DMS79 treated with DMSO at 0.1 percent for 48 hours (cell line): ENCODE data around the gene CCR5.
"Not testable (repeated sequence)": the region's sequence is repeated elsewhere in the genome, so short reads cannot be mapped to it uniquely, and the experiment has no call there.

ENCODE experiments used
- DNase-seq: peaks from one replicate; lab custom pipeline; 2025; lab: John Stamatoyannopoulos, UW

Gene CCR5

GRCh38 chr3:46370839-46371518 lies at the start of gene CCR5:
CCR5 (plus strand) TSS chr3:46370946; CDS start chr3:46372903, 1,957 bp downstream.
- no peak for DNase-seq

GRCh38 chr3:46321461-46322104 lies 49.2 kb upstream of the CCR5 start:
- no peak for DNase-seq

- DNase-seq, result no peak
These were observed 46.7 kb upstream of the CCR5 start for GRCh38 chr3:46324036-46324435.

- DNase-seq, result no peak
These were observed 45.0 kb upstream of the CCR5 start for GRCh38 chr3:46325645-46326300.

- DNase-seq, result not testable (repeated sequence)
These were observed 40.1 kb upstream of the CCR5 start for GRCh38 chr3:46330676-46331075.

GRCh38 chr3:46334741-46335478 lies 35.8 kb upstream of the CCR5 start:
- no peak for DNase-seq

- DNase-seq, result no peak
These were observed 35.2 kb upstream of the CCR5 start for GRCh38 chr3:46335541-46335940.

GRCh38 chr3:46337911-46338310 lies 32.8 kb upstream of the CCR5 start:
- no peak for DNase-seq

GRCh38 chr3:46338840-46339239 lies 31.9 kb upstream of the CCR5 start:
- no peak for DNase-seq

GRCh38 chr3:46344476-46344875 lies 26.3 kb upstream of the CCR5 start:
- no peak for DNase-seq

GRCh38 chr3:46348823-46349482 lies 21.8 kb upstream of the CCR5 start:
- DNase-seq, result no peak

- no peak for DNase-seq
These were observed 21.1 kb upstream of the CCR5 start for GRCh38 chr3:46349484-46350261.

GRCh38 chr3:46350262-46350565 lies 20.5 kb upstream of the CCR5 start:
- no peak for DNase-seq

- no peak for DNase-seq
These were observed 19.1 kb upstream of the CCR5 start for GRCh38 chr3:46351646-46352045.

- no peak for DNase-seq
These were observed 17.7 kb upstream of the CCR5 start for GRCh38 chr3:46353090-46353489.

- DNase-seq, result no peak
These were observed 16.9 kb upstream of the CCR5 start, which contains the start of gene CCR2 for GRCh38 chr3:46353647-46354410. CCR2 (plus strand) TSS chr3:46354111; CDS start chr3:46357528, 3,417 bp downstream.

- DNase-seq, result no peak
These were observed 16.3 kb upstream of the CCR5 start for GRCh38 chr3:46354478-46354877.

GRCh38 chr3:46354984-46355383 lies 15.8 kb upstream of the CCR5 start:
- DNase-seq, result no peak

- no peak for DNase-seq
These were observed 14.5 kb upstream of the CCR5 start for GRCh38 chr3:46356276-46356675.

GRCh38 chr3:46356909-46357308 lies 13.8 kb upstream of the CCR5 start:
- no peak for DNase-seq

GRCh38 chr3:46358466-46358865 lies 12.3 kb upstream of the CCR5 start:
- DNase-seq, result no peak
